ENCODE results near the gene VSTM2L. TPM values are rescaled to one million over a fixed set of nuclear protein-coding genes. Genes with fewer than 3 reads are reported as not detected.

The VSTM2L gene
- polyA plus RNA-seq, 1 donor, result 0.76 TPM

DNA sequence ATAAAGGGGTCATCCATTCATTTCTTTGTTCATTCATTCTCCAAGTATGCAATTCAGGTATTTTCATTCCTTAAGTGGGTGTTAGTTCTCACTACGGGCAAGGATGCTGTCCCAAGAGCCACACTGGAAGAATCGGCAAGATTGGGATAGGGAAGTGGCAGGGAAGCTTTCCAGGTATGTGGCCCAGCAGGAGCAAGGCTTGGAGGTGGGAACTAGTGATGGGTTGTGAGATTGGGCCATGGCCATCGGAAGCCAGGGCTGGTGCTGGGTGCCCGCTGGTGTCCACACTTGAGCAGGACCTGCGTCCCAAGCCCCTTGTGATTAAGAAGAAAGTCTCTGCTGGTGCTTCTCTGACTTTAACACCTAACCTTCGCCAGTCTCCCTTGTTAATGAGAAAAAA lies 15.1 kb downstream of the VSTM2L start:
- no peak for DNase-seq

DNA sequence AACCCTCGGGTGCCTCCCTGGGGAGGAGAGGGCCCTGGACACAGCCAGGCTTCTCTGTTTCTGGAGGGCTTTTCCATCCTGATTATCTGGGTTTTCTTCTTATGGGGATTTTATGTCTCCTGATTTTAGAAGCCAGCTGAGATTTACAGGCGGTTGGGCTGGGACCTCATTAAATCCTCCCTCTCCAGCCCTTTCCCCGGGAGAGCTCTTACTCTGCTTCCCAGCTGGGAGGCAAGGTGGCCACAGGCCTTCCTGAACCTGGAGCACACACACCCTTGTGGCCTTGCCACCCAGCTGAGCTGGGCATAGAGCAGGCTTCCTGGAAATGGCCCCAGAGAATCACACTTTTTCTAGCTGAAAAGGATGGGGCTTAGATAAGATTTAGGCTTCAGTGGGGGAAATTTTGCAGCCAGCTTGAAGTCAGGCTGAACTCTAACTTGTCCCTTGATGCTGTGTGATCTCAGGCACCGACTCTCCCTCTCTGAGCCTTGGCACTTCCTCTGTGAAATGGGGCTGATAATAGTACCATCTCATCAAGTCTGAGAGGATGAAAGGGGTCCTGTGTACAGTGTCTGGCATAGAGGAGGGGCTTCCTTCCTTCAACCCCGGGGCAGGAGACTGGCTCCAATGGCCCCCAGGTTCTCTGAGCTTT lies 16.6 kb downstream of the VSTM2L start:
- DNase-seq, result no peak

DNA sequence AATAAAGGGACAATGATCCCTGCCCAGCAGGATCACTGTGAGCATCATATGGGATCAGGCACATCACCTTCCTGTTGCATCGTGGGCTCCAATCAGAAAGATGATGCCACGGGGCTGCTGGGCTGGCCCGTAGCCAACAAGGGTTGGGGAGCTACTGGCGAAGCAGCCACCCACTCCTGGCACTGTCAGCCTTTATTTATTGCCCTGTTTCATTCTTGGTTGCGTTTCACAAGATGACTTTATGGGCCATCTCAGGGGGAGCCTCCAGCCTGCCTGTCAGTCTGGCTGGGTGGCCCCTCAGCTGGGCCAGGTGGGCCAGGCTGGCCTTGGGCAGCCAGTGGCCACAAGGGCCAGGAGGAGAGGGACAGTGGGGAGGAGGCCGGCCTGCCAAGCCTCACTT lies 17.3 kb downstream of the VSTM2L start:
- no peak for DNase-seq

DNA sequence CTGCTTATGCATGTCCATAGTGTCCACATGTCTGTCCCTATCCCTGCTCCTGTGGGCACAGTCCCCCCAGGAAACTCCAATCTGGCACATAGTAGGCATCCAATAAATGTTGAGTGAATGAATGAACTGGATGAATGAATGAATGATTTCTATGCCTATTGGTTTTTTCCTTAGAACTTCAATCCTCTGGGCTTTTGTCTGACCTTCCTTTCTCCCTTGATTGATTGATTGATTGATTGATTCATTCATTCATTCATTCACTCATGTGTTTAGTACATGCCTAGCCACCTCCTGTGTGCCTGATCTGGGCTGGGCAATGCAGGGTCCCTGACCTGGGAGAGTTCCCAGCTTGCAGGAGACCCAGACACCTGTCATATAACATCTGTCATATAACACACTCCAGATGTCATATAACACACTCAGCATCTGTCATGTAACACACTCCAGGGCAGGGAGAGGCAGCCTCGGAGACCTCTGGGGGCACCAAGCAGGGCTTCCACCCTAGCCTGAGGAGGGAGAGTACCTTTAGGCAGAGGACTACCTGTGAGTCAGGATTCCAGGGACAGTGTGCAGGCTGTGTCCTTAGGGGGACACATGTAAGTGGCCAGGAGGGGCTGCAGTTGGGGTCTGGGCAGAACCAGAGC lies 17.9 kb downstream of the VSTM2L start:
- no peak for DNase-seq

DNA sequence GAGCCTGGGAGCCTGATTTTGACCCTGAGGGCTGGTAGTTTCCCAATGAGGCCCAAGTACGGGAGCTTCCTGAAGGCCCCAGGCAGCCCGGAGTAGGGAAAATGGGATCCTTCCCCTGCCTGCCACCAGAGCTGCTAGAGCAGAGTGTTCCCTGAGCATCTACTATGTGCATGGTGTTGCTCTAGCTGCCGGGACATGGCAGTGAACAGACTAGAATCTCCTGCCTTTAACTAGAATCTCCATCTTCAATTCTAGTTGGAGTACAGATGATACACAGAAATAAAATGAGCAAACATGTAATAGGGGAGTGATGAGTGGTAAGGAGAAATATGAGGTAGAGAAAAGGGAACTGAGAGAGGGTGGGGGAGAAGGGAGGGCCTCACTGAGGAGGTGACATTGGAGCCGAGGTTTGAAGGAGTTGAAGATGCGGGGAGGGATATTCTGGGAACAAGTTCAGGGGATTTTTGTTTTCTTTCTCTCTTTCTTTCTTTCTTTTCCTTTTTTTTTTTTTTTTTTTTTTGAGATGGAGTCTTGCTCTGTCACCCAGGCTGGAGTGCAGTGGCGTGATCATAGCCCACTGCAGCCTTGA lies 18.5 kb downstream of the VSTM2L start:
- no peak for DNase-seq

GRCh38 chr20:37922016-37922415 lies 19.1 kb downstream of the VSTM2L start:
- no peak for DNase-seq

GRCh38 chr20:37925265-37926165 lies 22.6 kb downstream of the VSTM2L start:
- DNase-seq, result no peak

- no peak for DNase-seq
Measured at GRCh38 chr20:37926612-37927011, 23.7 kb downstream of the VSTM2L start.

DNA sequence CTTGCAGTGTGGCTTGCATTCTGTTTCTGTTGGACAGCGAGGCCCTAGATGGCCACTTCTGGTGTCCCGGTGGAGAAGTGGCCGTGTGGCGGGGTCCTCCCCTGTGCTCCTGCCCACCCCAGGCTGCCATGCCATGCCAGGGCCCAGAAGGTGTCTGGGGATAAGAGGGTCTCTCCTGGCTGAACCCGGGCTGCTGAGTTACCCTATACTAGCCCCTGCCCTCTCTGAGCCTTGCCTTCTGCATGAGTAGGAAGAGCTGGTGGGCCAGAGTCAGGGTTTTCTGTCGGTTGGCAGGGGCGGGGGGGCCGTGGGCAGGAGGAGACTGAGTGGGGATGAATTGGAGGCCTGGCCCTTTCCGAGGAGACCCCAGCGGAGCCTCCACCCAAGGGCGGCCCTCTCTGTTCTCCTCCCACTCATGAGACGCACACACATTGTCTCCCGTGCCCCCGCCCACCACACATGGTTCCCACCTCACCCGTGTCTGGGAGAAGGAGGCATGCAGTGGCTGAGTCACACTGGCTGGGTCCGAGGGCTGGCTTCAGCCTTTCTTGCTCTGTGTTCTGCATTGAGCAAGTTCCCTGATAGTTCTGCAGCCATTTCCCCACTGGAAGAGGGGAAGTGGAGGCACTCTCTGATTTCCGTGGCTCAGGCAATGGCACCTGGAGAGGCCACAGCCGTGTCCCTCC lies 24.6 kb downstream of the VSTM2L start:
- DNase-seq, result no peak

DNA sequence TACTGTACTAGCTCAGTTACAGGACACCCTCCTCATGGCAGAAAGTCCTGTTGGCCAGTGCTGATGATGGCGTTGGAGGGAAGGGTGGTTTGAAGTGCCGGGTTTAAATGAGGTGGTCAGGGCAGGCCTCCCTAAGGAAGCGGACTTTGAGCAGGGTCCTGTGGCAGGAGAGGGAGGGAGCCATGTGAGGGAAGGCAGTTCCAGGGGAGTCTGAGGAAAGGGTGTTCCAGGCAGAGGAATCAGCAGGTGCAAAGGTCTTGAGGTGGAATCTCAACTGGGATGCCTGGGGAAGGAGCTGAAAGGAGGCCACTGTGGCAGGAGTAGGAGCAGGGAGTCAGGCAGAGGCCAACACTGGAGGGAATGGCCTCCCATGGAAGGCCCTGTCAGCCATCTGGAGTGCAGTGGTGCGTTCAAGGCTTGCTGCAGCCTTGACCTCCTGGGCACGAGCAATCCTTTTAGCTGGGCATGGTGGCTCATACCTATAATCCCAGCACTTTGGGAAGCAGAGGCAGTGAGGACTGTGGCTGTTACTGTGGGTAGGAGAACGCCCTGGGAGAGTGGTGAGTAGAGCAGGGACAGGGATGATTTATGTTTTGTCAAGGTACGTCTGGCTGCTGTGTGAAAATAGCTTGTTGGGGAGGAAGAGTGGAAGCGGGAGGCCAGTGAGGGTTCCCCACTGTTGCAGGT lies 26.2 kb downstream of the VSTM2L start:
- DNase-seq, result no peak

DNA sequence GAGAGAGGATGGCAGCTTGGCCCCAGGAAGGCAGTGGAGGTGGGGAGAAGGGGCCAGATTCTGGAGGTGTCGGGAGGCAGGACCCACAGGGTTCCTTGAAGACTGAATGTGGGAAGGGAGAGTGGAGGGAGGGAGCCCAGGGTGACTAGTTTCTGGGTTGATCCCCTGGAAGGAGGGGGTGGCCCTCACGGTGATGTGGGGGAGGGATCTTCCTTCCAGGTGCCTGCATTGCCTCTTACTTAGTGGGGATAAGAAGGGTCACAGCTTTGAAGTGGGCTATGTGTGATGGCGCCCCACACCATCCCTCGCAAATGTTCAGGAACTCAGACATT lies 26.7 kb downstream of the VSTM2L start:
- no peak for DNase-seq

GRCh38 chr20:37931153-37931922 lies 28.4 kb downstream of the VSTM2L start:
- DNase-seq, result no peak

- no peak for DNase-seq
Measured at GRCh38 chr20:37932074-37932473, 29.1 kb downstream of the VSTM2L start.

- no peak for DNase-seq
Measured at GRCh38 chr20:37932919-37933318, 30.0 kb downstream of the VSTM2L start.

DNA sequence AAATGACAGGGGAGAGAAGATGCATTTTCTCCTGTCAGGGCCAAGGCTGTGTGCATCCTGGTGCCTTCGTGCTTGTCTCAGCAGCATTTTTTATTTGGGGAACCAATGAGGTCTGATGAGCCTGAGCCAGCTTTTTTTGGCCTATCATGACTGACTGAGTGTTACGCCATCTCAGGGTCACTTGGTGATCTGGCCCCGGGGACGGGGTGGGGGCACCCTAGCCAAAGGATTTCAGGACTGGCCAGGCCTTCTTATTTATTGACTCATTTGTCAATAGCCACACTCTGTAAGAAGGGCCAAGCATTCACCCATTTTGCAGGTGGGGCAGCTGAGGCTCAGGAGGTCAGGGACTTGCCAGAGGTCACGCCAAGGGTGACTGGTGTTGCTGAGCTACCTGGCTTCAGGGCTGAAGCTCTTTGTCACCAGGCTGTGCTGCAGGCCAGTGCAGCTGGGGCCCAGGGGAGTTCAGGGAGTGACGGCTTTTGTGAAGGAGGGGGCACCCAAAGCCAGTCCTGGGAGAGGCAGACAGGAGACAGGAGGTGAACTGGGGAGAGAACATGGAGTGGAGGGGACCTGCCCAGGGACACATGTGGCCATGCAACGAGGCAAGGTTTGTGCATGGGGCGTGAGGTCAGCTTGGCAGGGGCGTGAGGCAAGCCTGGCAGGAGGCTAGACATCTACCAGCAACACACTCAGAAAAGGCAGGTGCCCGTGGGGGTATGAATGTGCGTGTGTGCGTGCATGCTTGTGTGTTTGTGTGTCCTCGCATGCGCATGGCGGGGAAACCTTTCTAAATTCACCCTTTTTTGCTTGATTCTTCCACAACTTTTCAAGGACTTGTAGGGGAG lies 31.1 kb downstream of the VSTM2L start:
- no peak for DNase-seq

GRCh38 chr20:37934634-37935375 lies 31.9 kb downstream of the VSTM2L start:
- no peak for DNase-seq

DNA sequence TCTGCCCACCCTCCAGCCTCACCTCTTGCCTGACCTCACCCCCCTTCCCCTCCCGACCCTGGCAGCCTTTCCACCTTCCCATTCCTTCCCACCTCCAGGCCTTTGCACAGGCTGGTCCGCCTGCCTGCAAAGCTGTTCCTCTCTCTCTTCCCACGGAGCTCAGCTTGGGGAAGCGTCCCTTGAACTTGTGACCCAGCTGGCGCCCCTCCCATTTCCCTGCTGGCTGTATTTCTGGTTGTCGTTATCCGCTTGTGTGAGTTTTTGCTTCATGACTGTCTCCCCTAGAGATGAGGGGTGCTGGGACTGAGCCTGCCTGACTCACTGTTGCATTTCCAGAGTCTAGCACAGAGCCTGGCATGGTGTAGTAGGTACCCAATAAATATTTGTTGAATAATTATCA lies 32.5 kb downstream of the VSTM2L start:
- DNase-seq, result no peak

DNA sequence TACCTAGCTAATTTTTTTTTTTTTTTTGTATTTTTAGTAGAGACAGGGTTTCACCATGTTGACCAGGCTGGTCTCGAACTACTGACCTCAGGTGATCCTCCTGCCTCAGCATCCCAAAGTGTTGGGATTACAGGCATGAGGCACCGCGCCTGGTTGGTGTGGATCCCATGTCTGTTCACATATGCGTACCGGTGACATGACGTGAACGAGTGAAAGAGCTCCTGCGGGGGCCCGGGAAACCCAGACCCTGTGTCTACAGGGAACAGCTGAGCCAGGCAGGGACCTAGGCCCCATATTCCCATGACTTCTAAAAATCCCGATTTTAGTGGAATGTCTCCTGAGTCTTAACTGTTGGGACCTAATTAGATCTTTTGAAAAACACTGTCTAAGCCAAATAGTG lies 33.1 kb downstream of the VSTM2L start:
- DNase-seq, result no peak

DNA sequence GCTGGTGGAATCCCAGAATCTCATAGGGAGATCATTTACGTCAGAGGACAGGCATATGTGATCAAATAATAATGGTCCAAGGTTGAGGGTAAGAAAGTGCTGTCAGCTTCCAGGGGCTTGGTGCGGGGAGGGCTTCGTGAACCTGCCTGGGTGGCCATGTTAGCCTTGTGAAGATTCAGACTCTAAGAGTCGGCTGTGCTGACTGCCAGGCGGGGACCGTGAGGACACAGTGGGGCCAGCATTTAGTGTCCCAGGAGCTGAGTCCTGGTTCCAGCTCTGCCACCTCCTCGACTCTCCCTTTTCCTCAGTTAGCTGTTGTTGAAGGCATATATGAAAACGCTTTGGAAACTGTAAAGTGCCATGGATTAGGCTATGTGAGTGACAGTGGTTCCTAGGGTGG lies 33.5 kb downstream of the VSTM2L start:
- DNase-seq, result no peak

Data from left kidney (tissue), 2 donors.